ENCODE data around the gene ALDH1L1. TPM values are rescaled to one million over a fixed set of nuclear protein-coding genes. Genes with fewer than 3 reads are reported as not detected.

Gene ALDH1L1
- total RNA-seq, 1 experiment from 2014 or later = not detected

GRCh38 chr3:126054870-126055269 lies 125.5 kb downstream of the ALDH1L1 start:
- DNase-seq (ENCODE audit: low read depth) = no peak

- DNase-seq (ENCODE audit: low read depth) = no peak
These were observed 126.3 kb downstream of the ALDH1L1 start for GRCh38 chr3:126053949-126054569.

Other genes starting within 250 kb of the ALDH1L1 start
- gene ROPN1B, start 211.4 kb downstream of the ALDH1L1 start, total RNA-seq (2014; rRNA removed; shearing (Covaris generic)) = 1.2 and 1.3 TPM in 2 replicates
- 32.7 and 33.6 TPM in 2 replicates for gene SLC41A3, start 96.5 kb downstream of the ALDH1L1 start, total RNA-seq (2014; rRNA removed; shearing (Covaris generic))
- gene KLF15, start 176.8 kb upstream of the ALDH1L1 start, total RNA-seq (2014; rRNA removed; shearing (Covaris generic)) = 0.59 and 0.72 TPM in 2 replicates
- not detected in 2 replicates for gene CFAP100, start 214.3 kb upstream of the ALDH1L1 start, total RNA-seq (2014; rRNA removed; shearing (Covaris generic))